WTC11 (cell line): Measurements from ENCODE around the gene PRKCE. TPM values are rescaled to one million over a fixed set of nuclear protein-coding genes. Genes with fewer than 3 reads are reported as not detected.

Experiments used
- ATAC-seq: fragments of 200-7000 bp; cut with Tn5 transposase; 2 replicates; pipeline ENCODE4 v1.10.0; 2021; ENCODE audit warnings: mild to moderate bottlenecking, moderate library complexity
- CTCF ChIA-PET: fragments of 300-600 bp; sonication (Branson Sonifier 250); formaldehyde crosslinking; loops from one replicate; lab custom pipeline; 2021; ENCODE audit warnings: antibody characterized with exemption; lab: Charles Lee
- POLR2A ChIA-PET: fragments of 350-600 bp; sonication (Branson Sonifier 250); formaldehyde crosslinking; loops from one replicate; lab custom pipeline; 2021; ENCODE audit warnings: antibody characterized with exemption; lab: Charles Lee
- DNase-seq: peaks from one replicate; pipeline ENCODE4 v3.0.0; 2021; ENCODE audit warnings: low spot score
- H3K27ac Mint-ChIP-seq: 2 replicates; pipeline ENCODE4 v1.8.0; 2021; ENCODE audit warnings: mixed read lengths
- H3K27me3 Mint-ChIP-seq: 2 replicates; pipeline ENCODE4 v1.8.0; 2021; ENCODE audit warnings: low read depth, mild to moderate bottlenecking, moderate library complexity, mixed read lengths
- H3K36me3 Mint-ChIP-seq: 2 replicates; pipeline ENCODE4 v1.8.0; 2021; ENCODE audit warnings: mixed read lengths
- H3K4me1 Mint-ChIP-seq: 2 replicates; pipeline ENCODE4 v1.8.0; 2022; ENCODE audit warnings: mixed read lengths
- H3K4me3 Mint-ChIP-seq: 2 replicates; pipeline ENCODE4 v1.8.0; 2021; ENCODE audit warnings: mild to moderate bottlenecking, moderate library complexity, mixed read lengths
- H3K9me3 Mint-ChIP-seq: 2 replicates; pipeline ENCODE4 v1.8.0; 2021; ENCODE audit warnings: mixed read lengths
- ATF6 ChIP-seq: sonication (generic); formaldehyde crosslinking; IDR thresholded peaks from 2 replicates; pipeline ENCODE4 v1.8.1; 2023; ENCODE audit warnings: mild to moderate bottlenecking, missing genetic modification reagents
- CBFB ChIP-seq: sonication (generic); formaldehyde crosslinking; IDR thresholded peaks from 2 replicates; pipeline ENCODE4 v1.8.1; 2022; ENCODE audit warnings: mild to moderate bottlenecking, low read depth, missing genetic modification reagents
- CDX4 ChIP-seq: fragments of 250-450 bp; sonication (Bioruptor Pico); IDR thresholded peaks from 2 replicates; pipeline ENCODE4 v1.9.0; 2021; ENCODE audit warnings: moderate library complexity, mild to moderate bottlenecking, inconsistent platforms, borderline replicate concordance
- CREB1 ChIP-seq: sonication (generic); formaldehyde crosslinking; IDR thresholded peaks from 2 replicates; pipeline ENCODE4 v1.8.0; 2023; ENCODE audit warnings: mild to moderate bottlenecking, missing genetic modification reagents
- E2F1 ChIP-seq: sonication (generic); formaldehyde crosslinking; IDR thresholded peaks from 2 replicates; pipeline ENCODE4 v1.8.0; 2022; ENCODE audit warnings: mild to moderate bottlenecking, missing genetic modification reagents
- EMX1 ChIP-seq: fragments of 250-450 bp; sonication (Bioruptor Pico); IDR thresholded peaks from 2 replicates; pipeline ENCODE4 v1.8.0; 2021; ENCODE audit warnings: mild to moderate bottlenecking
- FOXK1 ChIP-seq: sonication (generic); formaldehyde crosslinking; IDR thresholded peaks from 2 replicates; pipeline ENCODE4 v1.8.0; 2022; ENCODE audit warnings: mild to moderate bottlenecking, moderate library complexity, missing genetic modification reagents
- KAT7 ChIP-seq: sonication (generic); formaldehyde crosslinking; IDR thresholded peaks from 2 replicates; pipeline ENCODE4 v1.8.1; 2023; ENCODE audit warnings: missing genetic modification reagents, mild to moderate bottlenecking, borderline replicate concordance
- NFE2L1 ChIP-seq: sonication (generic); formaldehyde crosslinking; IDR thresholded peaks from 2 replicates; pipeline ENCODE4 v1.8.1; 2023; ENCODE audit warnings: missing genetic modification reagents
- OVOL2 ChIP-seq: fragments of 250-450 bp; sonication (Bioruptor Pico); IDR thresholded peaks from 2 replicates; pipeline ENCODE4 v1.9.0; 2021; ENCODE audit warnings: mild to moderate bottlenecking, borderline replicate concordance
- PRRX2 ChIP-seq: fragments of 250-450 bp; sonication (Bioruptor Pico); IDR thresholded peaks from 2 replicates; pipeline ENCODE4 v1.8.0; 2021; ENCODE audit warnings: mild to moderate bottlenecking
- SMAD3 ChIP-seq: sonication (generic); formaldehyde crosslinking; IDR thresholded peaks from 2 replicates; pipeline ENCODE4 v1.8.0; 2022; ENCODE audit warnings: missing genetic modification reagents, mild to moderate bottlenecking, borderline replicate concordance
- STAT6 ChIP-seq: sonication (generic); formaldehyde crosslinking; conservative IDR thresholded peaks from 2 replicates; pipeline ENCODE4 v1.8.1; 2023; ENCODE audit warnings: mild to moderate bottlenecking, low read depth, missing genetic modification reagents, moderate library complexity
- TCF7 ChIP-seq: sonication (generic); formaldehyde crosslinking; IDR thresholded peaks from 2 replicates; pipeline ENCODE4 v1.8.0; 2022; ENCODE audit warnings: mild to moderate bottlenecking, low read depth, missing genetic modification reagents, moderate library complexity
- TEAD1 ChIP-seq: sonication (generic); formaldehyde crosslinking; IDR thresholded peaks from 2 replicates; pipeline ENCODE4 v1.8.0; 2022; ENCODE audit warnings: mild to moderate bottlenecking, missing genetic modification reagents
- USF1 ChIP-seq: sonication (generic); formaldehyde crosslinking; IDR thresholded peaks from 2 replicates; pipeline ENCODE4 v1.8.0; 2022; ENCODE audit warnings: mild to moderate bottlenecking, missing genetic modification reagents
- ZNF219 ChIP-seq: sonication (generic); formaldehyde crosslinking; IDR thresholded peaks from 2 replicates; pipeline ENCODE4 v1.8.0; 2023; ENCODE audit warnings: missing genetic modification reagents, mild to moderate bottlenecking, borderline replicate concordance
- ZNF671 ChIP-seq: fragments of 250-450 bp; sonication (Bioruptor Pico); IDR thresholded peaks from 2 replicates; pipeline ENCODE4 v1.8.0; 2021; ENCODE audit warnings: mild to moderate bottlenecking
- total RNA-seq: library from RNA; stranded (reverse); gene quantifications from 3 replicates; pipeline ENCODE4 v1.2.3, GENCODE V29; 2021

PRKCE gene
- total RNA-seq, 1 experiment from 2014 or later, result 5.8 TPM

- no peaks in the 10 kb centered on the region for H3K27me3 Mint-ChIP-seq
- CTCF ChIA-PET, result interaction anchor here (1.7 kb wide), 1 partner anchor 10 kb away, joined by 6 read pairs; no protein-coding TSS in a partner anchor
These were observed 544.3 kb downstream of the PRKCE start for GRCh38 chr2:46195819-46196218.

GRCh38 chr2:46196871-46197462 lies 545.5 kb downstream of the PRKCE start:
- no peaks in the 10 kb centered on the region for H3K36me3 Mint-ChIP-seq
- H3K9me3 Mint-ChIP-seq, result peaks cover 14% of the 10 kb centered on the region; the same call in 1 of the 2 replicates
- ChIA-PET CTCF (no interaction called here), POLR2A (no interaction called here)
- no peak for TF ChIP-seq CDX4 (CRISPR knock-in tag)
- TF ChIP-seq TCF7 (CRISPR knock-in tag), result no peak
- TF ChIP-seq E2F1 (CRISPR knock-in tag), result no peak
- no peak for TF ChIP-seq CREB1 (CRISPR knock-in tag)
- H3K27ac Mint-ChIP-seq, result no peak overlapping the region
- H3K4me1 Mint-ChIP-seq, result peaks cover 7% of the 10 kb centered on the region; the same call in 1 of the 2 replicates
- no peak overlapping the region for H3K4me3 Mint-ChIP-seq
- DNase-seq (no peak), ATAC-seq (no peak)
- no peaks in the 10 kb centered on the region for H3K27me3 Mint-ChIP-seq

More at GRCh38 chr2:46195819-46196218, 544.3 kb downstream of the PRKCE start:
- H3K4me3 Mint-ChIP-seq, result no peak overlapping the region
- DNase-seq (no peak), ATAC-seq (no peak)
- 0 out of 2 replicates have a peak, but pooled peaks cover 4% of the 10 kb centered on the region for H3K9me3 Mint-ChIP-seq
- TF ChIP-seq ATF6 (CRISPR knock-in tag) (no peak), EMX1 (CRISPR knock-in tag) (no peak)
- no peaks in the 10 kb centered on the region for H3K36me3 Mint-ChIP-seq
- POLR2A ChIA-PET, result no interaction called here
- no peak overlapping the region for H3K27ac Mint-ChIP-seq
- peaks cover 7% of the 10 kb centered on the region; the same call in 1 of the 2 replicates for H3K4me1 Mint-ChIP-seq

- peaks cover 7% of the 10 kb centered on the region; the same call in 1 of the 2 replicates for H3K4me1 Mint-ChIP-seq
- ChIA-PET POLR2A (no interaction called here), CTCF (no interaction called here)
- no peak overlapping the region for H3K27ac Mint-ChIP-seq
- TF ChIP-seq ZNF671 (no peak), CDX4 (CRISPR knock-in tag) (no peak)
- no peaks in the 10 kb centered on the region for H3K36me3 Mint-ChIP-seq
- DNase-seq (no peak), ATAC-seq (no peak)
- peaks cover 17% of the 10 kb centered on the region; the same call in 1 of the 2 replicates for H3K9me3 Mint-ChIP-seq
- H3K27me3 Mint-ChIP-seq, result no peaks in the 10 kb centered on the region
- H3K4me3 Mint-ChIP-seq, result no peak overlapping the region
These were observed 546.2 kb downstream of the PRKCE start for GRCh38 chr2:46197672-46198071.

- CTCF ChIA-PET, result interaction anchor here (0.5 kb wide), 1 partner anchor 8 kb away, joined by 4 read pairs; no protein-coding TSS in a partner anchor
- peaks cover 4% of the 10 kb centered on the region; the same call in 1 of the 2 replicates for H3K27me3 Mint-ChIP-seq
- peaks cover 7% of the 10 kb centered on the region; the same call in 1 of the 2 replicates for H3K4me1 Mint-ChIP-seq
- ATAC-seq (no peak), DNase-seq (no peak)
- peaks cover 23% of the 10 kb centered on the region for H3K9me3 Mint-ChIP-seq
- H3K4me3 Mint-ChIP-seq, result no peak overlapping the region
- H3K27ac Mint-ChIP-seq, result no peak overlapping the region
- no peaks in the 10 kb centered on the region for H3K36me3 Mint-ChIP-seq
- POLR2A ChIA-PET, result no interaction called here
- TF ChIP-seq OVOL2, result no peak
- no peak for TF ChIP-seq SMAD3
- no peak for TF ChIP-seq USF1
- TF ChIP-seq STAT6, result no peak
- no peak for TF ChIP-seq TEAD1 (CRISPR knock-in tag)
- no peak for TF ChIP-seq PRRX2 (CRISPR knock-in tag)
- TF ChIP-seq FOXK1 (CRISPR knock-in tag), result no peak
- no peak for TF ChIP-seq NFE2L1 (CRISPR knock-in tag)
- no peak for TF ChIP-seq CBFB (CRISPR knock-in tag)
- no peak for TF ChIP-seq KAT7
- no peak for TF ChIP-seq ZNF219 (CRISPR knock-in tag)
These were observed 546.8 kb downstream of the PRKCE start for GRCh38 chr2:46198164-46198883.
